GM18909 (cell line): ENCODE results near the gene SIPA1L3.
A peak's percentile ranks its signal among the peaks of the same experiment; 100 is the strongest.

Source experiments
- ATAC-seq: cut with Tn5 transposase; IDR thresholded peaks from one replicate; pipeline ENCODE4 v1.9.1; 2021; ENCODE audit warnings: mild to moderate bottlenecking; ENCODE audit not compliant: unreplicated experiment, poor library complexity

Gene SIPA1L3

DNA sequence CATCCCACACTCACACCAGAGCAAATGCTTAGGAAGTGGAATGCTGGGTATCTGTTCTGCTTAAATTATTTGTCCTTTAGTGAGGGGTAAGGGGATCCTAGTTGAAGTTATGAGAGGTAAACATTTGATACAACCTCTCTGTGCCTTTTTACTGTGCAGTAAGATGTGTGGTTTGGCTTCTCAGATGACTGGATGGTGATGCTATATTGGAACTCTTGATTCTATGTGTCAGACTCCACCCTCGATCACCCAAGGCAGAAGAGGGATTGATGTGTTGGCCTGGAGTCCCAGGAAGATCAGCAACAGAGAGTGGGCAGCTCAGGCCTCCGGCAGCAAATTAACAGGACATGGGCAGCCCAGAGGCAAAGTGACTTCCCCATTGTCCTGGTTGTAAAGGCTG is 66.7 kb downstream of the SIPA1L3 start:
- no peak for ATAC-seq

DNA sequence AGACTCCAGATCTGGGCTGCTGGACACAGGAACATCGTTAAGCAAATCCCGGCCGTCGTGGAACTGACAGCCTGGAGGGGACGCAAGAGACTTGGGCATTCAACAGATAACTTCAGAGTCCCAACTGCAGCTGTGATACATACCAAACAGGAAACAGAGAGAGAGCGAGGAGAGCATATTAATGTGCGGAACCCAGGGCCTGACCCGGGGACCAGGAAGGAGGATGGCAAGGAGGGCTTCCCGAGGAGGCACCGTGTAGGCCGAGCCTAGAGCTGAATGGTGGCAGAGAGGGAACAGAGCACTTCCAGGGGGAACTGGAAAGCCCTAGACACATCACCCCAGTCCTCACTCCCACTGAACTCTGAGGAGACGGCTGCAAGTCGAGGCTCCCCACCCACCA is 68.1 kb downstream of the SIPA1L3 start:
- ATAC-seq = no peak

DNA sequence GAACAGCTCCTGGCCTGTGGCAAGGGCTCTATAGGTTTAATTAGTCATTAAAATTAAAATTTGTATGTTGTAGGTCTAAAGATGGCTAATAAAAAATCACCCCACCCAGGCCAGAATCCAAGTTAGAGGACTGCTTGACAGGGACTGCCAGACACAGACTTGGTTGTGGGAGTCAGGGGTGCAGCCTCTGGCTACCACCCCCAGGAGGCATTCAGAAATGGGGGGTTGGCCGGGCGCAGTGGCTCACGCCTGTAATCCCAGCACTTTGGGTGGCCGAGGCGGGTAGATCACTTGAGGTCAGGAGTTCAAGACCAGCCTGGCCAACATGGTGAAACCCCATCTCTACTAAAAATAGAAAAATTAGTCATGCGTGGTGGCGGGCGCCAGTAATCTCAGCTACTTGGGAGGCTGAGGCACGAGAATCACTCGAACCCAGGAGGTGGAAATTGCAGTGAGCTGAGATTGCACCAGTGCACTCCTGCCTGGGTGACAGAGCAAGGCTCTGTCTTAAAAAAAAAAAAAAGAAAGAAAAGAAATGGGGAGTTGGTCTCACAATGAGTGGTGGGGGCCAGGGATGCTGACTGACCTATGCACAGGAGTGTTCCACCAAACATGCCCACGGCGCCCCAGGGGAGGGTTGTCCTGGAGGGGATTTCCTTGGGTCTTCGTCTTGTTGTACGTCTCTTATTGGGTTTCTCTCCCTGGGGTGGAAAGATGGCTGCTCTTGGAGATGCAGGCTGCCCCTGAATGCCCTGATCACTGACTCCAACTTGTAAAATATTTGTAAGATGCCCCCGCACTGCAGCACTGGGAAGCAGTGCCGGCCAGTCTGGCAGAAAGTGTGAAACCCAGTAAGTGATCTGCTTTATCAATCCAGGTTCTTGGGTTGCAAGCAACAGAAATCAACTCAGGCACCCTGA is 68.8 kb downstream of the SIPA1L3 start:
- ATAC-seq = no peak

DNA sequence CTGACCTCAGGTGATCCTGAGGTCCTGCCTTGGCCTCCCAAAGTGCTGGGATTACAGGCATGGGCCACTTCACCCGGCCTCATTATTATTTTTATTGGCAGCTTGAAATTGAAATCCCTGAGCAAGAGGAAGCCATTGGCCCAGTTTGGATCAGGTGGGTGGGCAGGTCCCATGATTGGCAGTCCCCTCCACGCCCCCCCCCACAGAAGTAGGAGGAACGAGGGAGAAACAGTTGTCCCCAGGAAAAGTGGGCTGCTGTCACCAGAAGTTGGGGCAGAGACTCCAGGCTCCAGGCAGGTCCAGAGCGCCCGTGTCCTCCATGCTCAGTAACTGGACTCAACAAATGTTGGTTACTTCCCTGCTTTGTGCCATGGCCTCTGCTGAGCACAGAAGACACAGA is 70.4 kb downstream of the SIPA1L3 start:
- no peak for ATAC-seq

DNA sequence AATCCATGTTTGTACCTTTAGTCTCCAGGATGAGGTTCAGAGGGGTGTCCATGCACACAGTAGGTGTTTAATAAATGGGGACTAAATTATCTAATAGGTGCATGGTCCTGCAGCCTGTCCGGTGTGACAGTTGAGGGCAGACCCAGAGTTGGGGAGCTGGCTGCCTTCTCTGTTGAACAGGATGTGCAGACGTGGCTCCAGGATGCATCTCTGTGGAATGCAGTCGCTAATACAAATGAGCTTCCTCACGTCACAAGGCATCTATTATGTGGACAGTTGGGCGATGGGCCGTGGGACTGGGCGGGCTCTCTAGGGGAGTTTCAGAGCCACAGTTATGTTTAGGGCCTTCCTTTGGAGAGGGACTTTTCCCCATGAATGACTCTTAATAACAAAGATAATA is 71.0 kb downstream of the SIPA1L3 start:
- no peak for ATAC-seq

DNA sequence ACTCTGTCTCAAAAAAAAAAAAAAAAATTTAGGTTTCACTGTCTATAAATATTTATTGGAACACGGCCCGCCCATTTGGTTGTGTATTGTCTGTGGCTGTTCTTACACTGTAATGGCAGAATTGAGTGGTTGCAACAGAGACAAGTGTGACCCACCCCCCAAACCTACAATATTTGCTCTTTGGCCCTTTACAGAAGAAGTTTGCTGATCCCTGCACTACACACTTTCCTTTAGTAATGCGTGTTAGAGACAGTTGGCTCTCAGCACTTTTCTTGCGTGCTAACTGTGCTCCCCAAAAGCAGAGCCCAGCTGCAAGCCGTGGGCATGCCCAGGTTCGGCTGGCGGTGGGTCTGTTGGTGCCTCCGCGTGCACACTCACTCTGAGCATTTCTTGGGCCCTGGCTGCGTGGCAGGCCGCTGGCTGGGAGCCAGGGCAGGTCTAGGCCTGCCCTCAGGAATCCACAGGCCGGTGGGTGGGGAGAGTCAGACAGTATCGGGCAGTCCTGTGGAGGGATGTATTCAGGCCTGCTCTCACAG is 72.6 kb downstream of the SIPA1L3 start:
- ATAC-seq = peak; percentile 39

DNA sequence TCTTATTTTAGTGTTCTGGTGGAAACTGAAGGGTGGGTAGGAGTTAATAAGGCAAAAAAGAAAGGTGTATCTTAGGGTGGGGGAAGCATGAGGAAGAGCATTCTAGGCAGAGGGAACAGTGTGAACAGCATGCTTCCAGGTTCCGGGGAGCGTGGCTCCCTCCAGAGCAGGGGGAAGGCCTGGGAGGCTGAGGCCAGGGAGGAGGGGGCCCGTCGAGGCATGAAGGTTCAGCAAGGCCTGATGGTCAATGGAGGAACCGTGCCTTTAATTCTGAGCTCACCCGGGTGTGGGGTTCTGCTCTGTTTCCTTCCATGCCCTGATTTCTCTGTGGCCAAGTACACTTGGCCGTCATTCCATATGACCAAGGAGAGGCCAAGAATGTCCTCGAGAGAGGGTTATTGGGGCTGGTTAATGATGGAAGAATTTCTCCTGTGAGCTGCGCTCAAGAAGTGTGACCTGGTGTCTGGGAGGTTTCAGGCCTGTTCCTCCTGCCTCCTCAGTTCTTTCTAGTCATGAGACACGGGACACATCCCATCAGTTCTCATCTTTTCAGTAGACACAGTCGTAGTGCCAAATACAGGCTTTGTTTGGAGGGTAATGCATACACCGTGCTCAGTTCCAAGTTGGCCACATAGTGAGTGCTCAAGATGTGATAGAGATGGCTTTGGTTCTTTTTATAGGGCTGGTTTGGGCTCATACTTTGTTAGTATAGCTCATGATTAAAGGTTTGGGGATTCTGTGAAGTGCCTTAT is 73.6 kb downstream of the SIPA1L3 start:
- ATAC-seq = no peak

DNA sequence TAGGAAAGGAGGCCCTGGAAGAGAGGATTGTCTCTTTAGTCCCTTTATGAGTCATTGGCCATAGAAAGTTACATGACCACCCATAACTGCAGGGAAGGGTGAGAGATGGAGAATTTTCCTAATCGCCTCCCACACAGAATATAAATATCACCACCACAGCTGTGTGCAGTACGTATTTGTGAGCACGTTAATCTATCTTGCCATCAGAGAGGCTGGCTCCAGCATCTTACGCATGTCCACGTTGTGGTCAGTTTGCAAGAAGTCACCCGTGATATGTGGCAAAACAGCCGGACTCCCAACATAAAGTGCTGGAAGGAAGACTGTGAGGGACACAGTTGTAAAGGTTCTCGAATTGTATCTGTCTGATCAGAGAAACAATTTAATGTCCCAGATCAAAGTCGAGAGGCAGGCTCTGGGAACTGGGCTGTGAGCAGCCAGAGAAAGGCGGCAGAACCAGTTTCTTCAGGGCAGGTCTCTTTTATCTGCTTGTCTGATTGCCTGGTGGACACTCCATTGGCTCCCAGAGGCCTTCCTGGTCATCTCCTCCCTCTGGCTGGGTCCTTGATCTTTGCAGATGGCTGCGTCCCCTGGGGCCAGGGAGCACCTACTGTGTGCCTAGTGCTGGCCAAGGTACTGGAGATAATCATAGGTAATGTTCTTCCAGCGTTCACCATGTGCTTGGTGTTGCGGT is 74.9 kb downstream of the SIPA1L3 start:
- ATAC-seq = no peak

DNA sequence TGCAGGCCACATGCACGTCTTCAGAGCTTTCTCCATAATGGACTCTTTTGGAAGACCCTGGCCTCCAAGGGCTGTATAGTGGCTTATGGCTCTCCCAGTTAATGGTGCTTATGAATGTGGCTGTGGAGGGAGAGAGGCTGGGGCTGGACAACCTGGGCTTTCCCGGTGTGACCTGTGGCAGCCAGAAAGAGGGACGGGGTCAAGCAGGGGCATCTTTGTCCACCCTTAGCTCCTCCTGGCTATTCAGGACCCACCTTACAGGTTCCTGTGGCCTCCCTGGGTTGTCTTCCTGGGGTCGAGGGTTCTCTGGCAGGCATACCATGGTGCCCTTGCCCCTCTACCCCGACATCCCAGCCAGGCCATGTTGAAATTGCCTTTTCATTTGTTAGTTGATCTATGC is 75.6 kb downstream of the SIPA1L3 start:
- no peak for ATAC-seq

DNA sequence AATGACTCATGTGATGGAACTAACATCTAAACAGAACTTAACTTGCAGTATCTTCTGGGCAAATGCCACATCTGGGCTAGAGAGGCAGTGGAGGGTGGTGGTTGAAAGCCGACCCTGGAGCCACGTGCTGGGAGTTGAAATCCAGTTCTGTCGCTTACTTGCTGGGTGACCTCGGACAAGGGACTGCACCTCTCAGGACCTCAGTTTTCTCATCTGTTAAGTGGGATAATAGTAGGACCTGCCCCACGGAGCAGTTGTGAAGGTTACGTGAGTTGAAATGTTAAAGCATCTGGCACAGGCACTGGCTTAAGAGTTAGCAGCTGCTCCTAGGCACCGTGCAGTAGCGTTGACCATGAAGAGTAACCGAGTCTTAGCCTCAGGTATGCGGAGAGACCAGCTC is 76.1 kb downstream of the SIPA1L3 start:
- no peak for ATAC-seq

DNA sequence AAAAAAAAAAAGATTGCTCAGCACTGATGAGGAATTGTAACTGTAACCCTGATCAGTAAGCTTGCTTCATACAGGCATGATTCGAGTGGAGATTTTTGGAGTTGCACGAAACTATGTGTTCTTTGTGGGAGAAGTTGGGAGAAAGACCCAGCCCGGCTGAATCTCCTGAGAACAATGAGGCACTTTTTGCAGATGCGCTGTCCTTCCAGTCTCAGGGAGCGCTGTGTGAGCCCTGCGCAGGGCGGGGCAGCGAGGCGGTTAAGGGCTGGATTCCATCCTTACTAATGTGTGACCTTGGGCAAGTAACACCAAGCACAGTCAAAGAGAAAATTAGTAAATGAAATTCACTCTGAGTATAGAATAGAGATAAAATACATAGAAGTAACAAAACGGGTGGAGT is 76.9 kb downstream of the SIPA1L3 start:
- ATAC-seq = no peak

DNA sequence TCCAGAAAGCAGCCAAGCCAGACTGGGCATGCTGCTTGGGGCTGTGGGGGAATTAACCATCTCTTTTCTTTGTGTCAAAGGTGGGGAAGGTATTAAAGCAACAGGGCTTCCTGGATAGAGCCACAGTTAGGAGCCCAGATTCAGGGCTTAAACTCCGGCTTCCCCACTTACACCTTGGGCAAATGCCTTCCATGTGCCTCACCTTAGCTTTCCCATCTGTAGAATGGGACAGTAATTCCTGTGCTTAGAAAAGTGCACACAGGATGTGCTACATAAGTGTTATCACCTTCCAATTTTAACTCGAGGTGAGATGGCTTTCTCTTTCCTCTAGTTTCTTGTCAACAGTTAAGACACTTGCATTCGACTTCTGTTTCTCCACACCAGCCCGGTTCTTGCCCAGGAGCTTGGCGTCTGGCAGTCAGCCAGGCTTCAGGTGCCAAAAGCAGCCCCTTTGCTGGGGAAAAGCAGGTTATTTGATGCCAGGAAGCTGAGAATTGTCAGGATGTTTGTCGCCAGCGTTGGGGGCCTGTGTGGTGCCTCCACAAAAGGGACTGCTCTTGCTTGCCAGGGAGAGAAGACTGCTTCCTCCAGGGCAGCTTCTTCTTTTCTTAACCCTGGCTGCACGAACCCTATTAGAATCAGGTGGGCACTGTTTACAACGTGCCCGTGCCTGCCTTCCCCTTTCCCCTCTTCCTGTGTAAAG is 79.2 kb downstream of the SIPA1L3 start:
- ATAC-seq = no peak

DNA sequence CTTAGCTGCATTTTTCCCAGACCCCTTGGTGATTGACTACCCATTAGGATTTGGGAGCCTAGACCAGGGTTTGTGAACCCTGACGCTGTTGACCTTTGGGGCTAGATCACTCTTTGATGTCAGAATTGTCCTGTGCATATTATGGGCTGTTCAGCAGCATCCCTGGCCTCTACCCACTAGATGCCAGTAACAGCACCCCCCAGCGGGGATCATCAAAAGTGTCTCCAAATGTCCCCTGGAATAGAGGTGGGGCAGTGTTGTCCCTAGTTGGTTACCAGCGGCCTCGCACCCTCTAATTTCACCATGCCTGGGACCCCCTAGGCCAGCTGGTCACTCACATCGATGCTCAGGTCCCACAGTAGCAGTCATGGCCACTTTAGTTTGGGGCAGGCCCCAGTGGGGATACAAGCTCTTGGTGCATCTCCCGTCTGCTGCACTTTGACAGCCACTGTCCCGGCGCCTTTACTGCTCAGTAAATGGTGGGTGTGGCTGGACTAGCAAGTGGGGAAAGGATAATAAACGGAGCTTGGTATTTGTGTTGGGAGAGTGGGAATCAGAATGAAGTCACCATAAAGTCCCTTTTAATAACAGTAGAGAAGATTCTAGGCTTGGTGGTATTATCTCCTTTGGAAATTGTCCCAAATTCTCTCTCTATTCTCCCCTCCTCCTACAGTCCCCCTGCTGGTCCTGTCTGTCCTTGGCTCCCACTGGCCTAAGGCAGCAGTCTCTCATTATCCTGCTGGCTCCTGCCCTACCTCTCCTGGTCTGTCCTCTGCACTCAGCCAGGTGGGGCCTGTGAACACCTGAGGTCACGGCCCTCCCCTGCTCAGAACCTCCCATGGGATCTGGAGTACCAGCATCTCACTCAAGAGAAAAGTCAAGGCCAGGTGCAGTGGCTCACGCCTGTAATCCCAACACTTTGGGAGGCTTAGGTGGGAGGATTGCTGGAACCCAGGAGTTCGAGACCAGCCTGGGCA is 80.6 kb downstream of the SIPA1L3 start:
- ATAC-seq = no peak

DNA sequence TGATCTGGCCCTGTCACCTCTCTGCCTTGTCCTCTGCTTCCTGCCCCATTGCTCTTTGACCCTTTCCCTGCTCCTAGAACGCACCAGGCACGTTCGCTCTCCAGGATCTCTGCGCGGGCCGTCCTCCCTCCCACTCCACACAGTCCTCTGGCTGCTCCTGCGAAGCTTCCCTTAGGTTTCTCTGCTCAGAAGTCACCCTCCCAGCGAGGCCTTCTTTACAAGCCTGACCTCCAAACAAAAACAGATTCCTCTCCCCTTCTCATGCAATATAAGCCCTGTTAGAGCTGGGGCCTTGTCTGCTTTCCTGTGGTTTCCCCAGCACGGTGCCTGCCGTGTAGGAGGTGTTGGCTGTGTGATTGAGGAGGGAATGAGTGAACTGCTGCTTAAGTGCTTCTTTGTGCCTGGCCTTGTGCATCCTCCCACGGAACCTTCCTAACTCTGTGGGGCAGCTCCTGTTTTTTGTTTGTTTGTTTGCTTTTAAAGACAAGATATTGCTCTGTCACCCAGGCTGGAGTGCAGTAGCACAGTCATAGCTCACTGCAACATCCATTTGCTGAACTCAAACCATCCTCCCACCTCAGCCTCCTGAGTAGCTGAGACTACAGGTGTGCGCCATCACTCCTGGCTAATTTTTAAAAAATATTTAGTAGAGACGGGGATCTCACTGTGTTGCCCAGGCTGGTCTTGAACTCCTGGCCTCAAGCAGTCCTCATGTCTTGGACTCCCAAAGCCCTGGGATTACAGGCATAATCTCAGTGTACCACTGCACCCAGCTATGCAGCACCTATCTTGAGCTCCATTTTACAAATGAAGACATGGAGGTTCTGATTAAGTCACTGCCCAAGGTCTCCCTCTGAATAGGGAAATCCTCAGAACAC is 82.0 kb downstream of the SIPA1L3 start:
- no peak for ATAC-seq

DNA sequence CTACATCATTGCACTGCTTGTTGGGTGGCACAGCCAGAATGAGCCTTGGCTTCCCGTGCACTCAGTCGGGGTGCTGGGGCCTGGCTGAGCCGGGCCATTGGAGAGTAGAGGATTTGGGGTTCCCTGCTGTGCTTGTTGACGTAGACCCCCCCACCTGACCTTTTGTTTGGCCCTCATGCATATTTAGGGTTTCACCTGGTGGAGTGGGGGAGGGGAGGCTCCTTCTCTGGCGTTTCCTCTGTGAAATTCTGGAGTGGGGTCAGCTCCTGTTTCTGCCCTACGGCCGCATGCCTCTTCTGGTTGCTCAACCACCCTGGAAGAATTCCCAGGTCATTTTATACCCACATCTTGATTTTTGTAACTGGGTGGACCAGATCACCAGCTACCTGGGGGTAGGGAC is 82.8 kb downstream of the SIPA1L3 start:
- ATAC-seq = no peak

DNA sequence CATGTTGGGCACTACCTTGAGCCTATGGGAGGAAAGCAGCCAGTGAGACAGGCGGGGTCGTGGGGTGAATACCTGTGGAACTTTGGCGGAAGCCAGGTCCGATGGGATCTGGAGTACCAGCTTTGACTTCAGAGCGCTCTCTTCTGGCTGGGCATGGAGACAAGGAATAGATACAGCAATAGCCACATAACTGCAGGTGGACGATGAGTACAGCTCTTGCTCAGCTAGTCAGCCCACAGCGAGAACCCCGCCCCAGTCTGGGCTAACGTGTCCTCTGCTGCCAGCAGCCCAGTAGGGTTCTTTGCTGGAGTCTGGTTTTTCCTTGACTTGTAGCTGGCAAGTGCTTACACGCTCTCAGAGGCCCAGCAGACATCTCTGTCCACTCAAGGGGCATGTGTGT is 83.4 kb downstream of the SIPA1L3 start:
- ATAC-seq = no peak

DNA sequence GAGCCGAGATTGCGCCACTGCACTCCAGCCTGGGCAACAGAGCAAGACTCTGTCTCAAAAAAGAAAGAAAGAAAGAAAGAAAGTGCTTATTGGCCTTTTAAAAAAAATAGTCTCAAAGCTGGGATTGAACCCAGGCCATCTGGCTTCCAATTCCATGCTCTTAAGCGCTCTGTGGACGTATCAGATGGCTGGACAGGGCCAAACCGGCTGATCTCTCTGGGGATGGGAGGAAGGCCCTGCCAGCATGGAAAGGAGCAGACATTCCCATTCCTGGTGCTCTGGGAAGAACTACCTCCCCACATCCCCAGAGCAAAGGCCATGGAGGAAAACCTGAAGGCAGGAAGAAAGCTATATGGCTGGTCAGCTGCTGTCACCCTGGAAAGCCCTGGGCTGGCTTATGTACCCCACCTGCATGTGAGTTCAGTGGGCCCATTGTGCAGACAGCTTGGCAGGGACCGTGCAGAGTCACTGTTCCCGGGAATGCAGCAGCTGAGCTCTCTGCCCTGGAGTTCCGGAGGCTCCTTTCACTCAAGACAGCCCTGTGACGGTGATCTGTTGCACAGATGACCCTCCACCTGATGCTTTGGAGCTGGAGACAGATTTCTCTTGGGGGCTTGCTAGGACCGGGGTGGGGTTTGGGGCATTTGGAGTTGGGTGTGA is 84.3 kb downstream of the SIPA1L3 start:
- no peak for ATAC-seq

DNA sequence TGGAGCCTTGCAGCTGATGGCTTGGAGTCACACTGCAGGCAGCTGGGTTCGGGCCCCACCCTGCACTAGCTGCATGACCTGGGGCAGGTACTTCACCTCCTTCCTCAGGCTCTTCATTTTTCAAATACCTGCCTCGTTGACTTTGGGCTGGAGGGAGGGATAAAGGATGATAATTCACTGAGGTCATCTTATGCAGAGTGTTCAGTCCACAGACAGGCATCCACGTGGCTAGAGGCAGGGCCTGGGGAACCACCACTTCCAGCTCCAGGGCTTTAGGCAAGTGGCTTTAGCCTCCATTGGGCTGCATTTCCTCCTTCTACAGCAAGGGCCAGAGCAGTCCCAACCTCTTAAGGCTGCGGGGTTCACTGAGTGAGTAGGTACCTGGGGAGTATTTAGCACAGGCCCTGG is 84.8 kb downstream of the SIPA1L3 start:
- no peak for ATAC-seq
